Measurements from ENCODE around the gene LIPA. TPM values are rescaled to one million over a fixed set of nuclear protein-coding genes. Genes with fewer than 3 reads are reported as not detected.

The LIPA gene
- total and polyA plus RNA-seq, 9 of the 15 experiments (the other 6 are each of a cell fraction or from before 2014, with no cell fraction given), result 0.07 to 0.40 (median 0.15) TPM; not detected in 1

- no peak for TF ChIP-seq CCNT2 (IDR thresholded peaks at IDR 0.05; ENCODE audit: borderline replicate concordance, extremely low read depth, insufficient read length, low read depth, low read length)
- TF ChIP-seq IRF9 (tag; IDR thresholded peaks at IDR 0.05), result no peak
- TF ChIP-seq ARID3B (CRISPR knock-in tag; IDR thresholded peaks at IDR 0.05; ENCODE audit: borderline replicate concordance), result no peak
- TF ChIP-seq SMARCA4 (IDR thresholded peaks at IDR 0.05), result no peak
- TF ChIP-seq FOXA3 (CRISPR knock-in tag; conservative IDR thresholded peaks at IDR 0.05 in 1 of 2, IDR thresholded peaks at IDR 0.05 in 1 of 2), result no peak
- TF ChIP-seq TRIM25 (IDR thresholded peaks at IDR 0.05; ENCODE audit: borderline replicate concordance), result no peak
- no peak for TF ChIP-seq PML (IDR thresholded peaks at IDR 0.05; ENCODE audit: low read length)
- no peak for TF ChIP-seq CBX5 (IDR thresholded peaks at IDR 0.05; ENCODE audit: borderline replicate concordance, low read depth)
Observed at GRCh38 chr10:89236226-89236797, 15.3 kb downstream of the LIPA start (continued).

All from K562 (cell line).